ENCODE data around the gene ACOT7. TPM values are rescaled to one million over a fixed set of nuclear protein-coding genes. Genes with fewer than 3 reads are reported as not detected.

The ACOT7 gene
- total and polyA plus RNA-seq, 2 of the 13 experiments (the other 11 are each of a cell fraction or from before 2014, with no cell fraction given): 33.0 to 55.8 TPM

GRCh38 chr1:6414443-6414844 lies 20.9 kb upstream of the ACOT7 start:
- peak; percentile 58 for FAIRE-seq
- Histone ChIP-seq H3K27ac (ENCODE audit: extremely low read length, insufficient read depth, low read length) (no peak overlapping the region), H3K4me3 (replicated peaks in 1 of 3; ENCODE audit: insufficient read depth in 1 of 3, low read depth in 2 of 3, low read length in 3 of 3) (peak overlapping the region in 2 of 3 experiments; percentile 26 to 57; a peak in 3 of 6 replicates), H3K4me1 (ENCODE audit: insufficient read depth, low read length) (peaks cover 56% of the 10 kb centered on the region), H3K9ac (ENCODE audit: insufficient read depth, low read depth, low read length) (no peak overlapping the region), H3K36me3 (replicated peaks in 1 of 2; ENCODE audit: control insufficient read depth in 1 of 2, insufficient read depth in 2 of 2, low read length in 2 of 2) (no peaks in the 10 kb centered on the region), H3K79me2 (ENCODE audit: insufficient read depth, low read length) (no peaks in the 10 kb centered on the region), H3K9me3 (ENCODE audit: low read length) (no peaks in the 10 kb centered on the region), H2AFZ (ENCODE audit: low read length) (peak overlapping the region; percentile 35), H3K4me2 (ENCODE audit: low read depth, low read length) (peak overlapping the region; percentile 81), H3K27me3 (ENCODE audit: control insufficient read depth in 1 of 2, insufficient read depth in 2 of 2, low read length in 2 of 2) (peaks cover 11 to 58% of the 10 kb centered on the region in 2 experiments), H4K20me1 (ENCODE audit: insufficient read depth, low read length) (no peaks in the 10 kb centered on the region)
- WGBS (ENCODE audit: low lambda C conversion rate): 0% methylated on average over 4 of the region's 15 CpGs
- peak; percentile 76 for ATAC-seq
- intact Hi-C loops (cut with micrococcal nuclease; ENCODE audit: unreplicated experiment): no loop called here
- ChIA-PET POLR2A (interaction anchor here (0.8 kb wide), 1 partner anchor 9 kb away, joined by 4 read pairs; no protein-coding TSS in a partner anchor), CTCF (ENCODE audit: low intra/inter-chr PET ratio, low total read pairs) (interaction anchor here (0.7 to 1.6 kb wide), 2 partner anchors 51 to 67 kb away, joined by 3 to 6 read pairs; no protein-coding TSS in a partner anchor)
- in situ Hi-C loops (cut with HindIII; ENCODE audit: extremely low pct_ligation_motif_present, low pct_unique_long_range_greater_than_20kb): loop anchor here (10.0 kb wide), 1 partner anchor 170 kb away; the partner anchor contains the start of gene HES3
- no TSS peak for BruUV-seq (replicated peaks)
- peak; percentile 49 for DNase-seq (ENCODE audit: low spot score)
- TF ChIP-seq ZBTB42 (CRISPR knock-in tag; IDR thresholded peaks at IDR 0.05) (no peak), ZFYVE20 (CRISPR knock-in tag; IDR thresholded peaks at IDR 0.05; ENCODE audit: borderline replicate concordance, low read depth) (no peak), ZMYM4 (CRISPR knock-in tag; IDR thresholded peaks at IDR 0.05) (0 out of 2 replicates have a peak, but pooled peaks have one; percentile 31), TEAD3 (CRISPR knock-in tag; optimal IDR thresholded peaks at IDR 0.05; ENCODE audit: borderline replicate concordance) (peak; percentile 46), ZFP36L1 (CRISPR knock-in tag; IDR thresholded peaks at IDR 0.05) (no peak), ZNF879 (CRISPR knock-in tag; IDR thresholded peaks at IDR 0.05) (no peak), TARDBP (CRISPR knock-in tag; IDR thresholded peaks at IDR 0.05) (no peak), HMGA1 (CRISPR knock-in tag; conservative IDR thresholded peaks at IDR 0.05) (no peak), PITX1 (CRISPR knock-in tag; IDR thresholded peaks at IDR 0.05) (peak; percentile 45; the same call in 1 of the 2 replicates), MIER3 (CRISPR knock-in tag; IDR thresholded peaks at IDR 0.05; ENCODE audit: borderline replicate concordance) (no peak), ZSCAN20 (CRISPR knock-in tag; IDR thresholded peaks at IDR 0.05; ENCODE audit: borderline replicate concordance) (no peak), ZNF562 (CRISPR knock-in tag; IDR thresholded peaks at IDR 0.05; ENCODE audit: borderline replicate concordance) (no peak), FIP1L1 (IDR thresholded peaks at IDR 0.05; ENCODE audit: borderline replicate concordance, insufficient read depth, low read depth, low read length) (no peak), SMAD9 (CRISPR knock-in tag; IDR thresholded peaks at IDR 0.05) (no peak), ZNF552 (CRISPR knock-in tag; IDR thresholded peaks at IDR 0.05; ENCODE audit: borderline replicate concordance) (no peak), ZNF777 (CRISPR knock-in tag; IDR thresholded peaks at IDR 0.05) (peak; percentile 56; the same call in 1 of the 2 replicates), KAT7 (CRISPR knock-in tag; IDR thresholded peaks at IDR 0.05; ENCODE audit: borderline replicate concordance) (no peak), CBX2 (IDR thresholded peaks at IDR 0.05; ENCODE audit: low read depth, low read length) (no peak), CBX2 (CRISPR knock-in tag; IDR thresholded peaks at IDR 0.05; ENCODE audit: low read depth) (no peak), NCOA2 (CRISPR knock-in tag; IDR thresholded peaks at IDR 0.05) (no peak), ZNF703 (CRISPR knock-in tag; IDR thresholded peaks at IDR 0.05; ENCODE audit: borderline replicate concordance) (no peak), HOXD1 (CRISPR knock-in tag; IDR thresholded peaks at IDR 0.05) (no peak)
- TF ChIP-seq, protein P1, sequence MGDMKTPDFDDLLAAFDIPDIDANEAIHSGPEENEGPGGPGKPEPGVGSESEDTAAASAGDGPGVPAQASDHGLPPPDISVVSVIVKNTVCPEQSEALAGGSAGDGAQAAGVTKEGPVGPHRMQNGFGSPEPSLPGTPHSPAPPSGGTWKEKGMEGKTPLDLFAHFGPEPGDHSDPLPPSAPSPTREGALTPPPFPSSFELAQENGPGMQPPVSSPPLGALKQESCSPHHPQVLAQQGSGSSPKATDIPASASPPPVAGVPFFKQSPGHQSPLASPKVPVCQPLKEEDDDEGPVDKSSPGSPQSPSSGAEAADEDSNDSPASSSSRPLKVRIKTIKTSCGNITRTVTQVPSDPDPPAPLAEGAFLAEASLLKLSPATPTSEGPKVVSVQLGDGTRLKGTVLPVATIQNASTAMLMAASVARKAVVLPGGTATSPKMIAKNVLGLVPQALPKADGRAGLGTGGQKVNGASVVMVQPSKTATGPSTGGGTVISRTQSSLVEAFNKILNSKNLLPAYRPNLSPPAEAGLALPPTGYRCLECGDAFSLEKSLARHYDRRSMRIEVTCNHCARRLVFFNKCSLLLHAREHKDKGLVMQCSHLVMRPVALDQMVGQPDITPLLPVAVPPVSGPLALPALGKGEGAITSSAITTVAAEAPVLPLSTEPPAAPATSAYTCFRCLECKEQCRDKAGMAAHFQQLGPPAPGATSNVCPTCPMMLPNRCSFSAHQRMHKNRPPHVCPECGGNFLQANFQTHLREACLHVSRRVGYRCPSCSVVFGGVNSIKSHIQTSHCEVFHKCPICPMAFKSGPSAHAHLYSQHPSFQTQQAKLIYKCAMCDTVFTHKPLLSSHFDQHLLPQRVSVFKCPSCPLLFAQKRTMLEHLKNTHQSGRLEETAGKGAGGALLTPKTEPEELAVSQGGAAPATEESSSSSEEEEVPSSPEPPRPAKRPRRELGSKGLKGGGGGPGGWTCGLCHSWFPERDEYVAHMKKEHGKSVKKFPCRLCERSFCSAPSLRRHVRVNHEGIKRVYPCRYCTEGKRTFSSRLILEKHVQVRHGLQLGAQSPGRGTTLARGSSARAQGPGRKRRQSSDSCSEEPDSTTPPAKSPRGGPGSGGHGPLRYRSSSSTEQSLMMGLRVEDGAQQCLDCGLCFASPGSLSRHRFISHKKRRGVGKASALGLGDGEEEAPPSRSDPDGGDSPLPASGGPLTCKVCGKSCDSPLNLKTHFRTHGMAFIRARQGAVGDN (CRISPR knock-in tag; IDR thresholded peaks at IDR 0.05): peak; percentile 78

Measured in HepG2 (cell line).